IMR-90 (cell line): ENCODE data around the gene KLK13. TPM values are rescaled to one million over a fixed set of nuclear protein-coding genes. Genes with fewer than 3 reads are reported as not detected.

Source experiments
- ATAC-seq: fragments of 200-7000 bp; cut with Tn5 transposase; 2 replicates; pipeline ENCODE4 v1.9.1; 2020; ENCODE audit warnings: low read depth, mild to moderate bottlenecking, moderate library complexity
- BruUV-seq: library from RNA; stranded (reverse); fragments of 400-500 nt; replicated peaks from 2 replicates; lab custom pipeline; 2021; lab: Mats Ljungman, UMichigan
- CTCF ChIA-PET: fragments of 300-600 bp; formaldehyde crosslinking; extraction: SDS; loops from one replicate; lab custom pipeline; 2021; ENCODE audit warnings: antibody characterized with exemption; lab: Yijun Ruan, JAX
- POLR2A ChIA-PET: fragments of 300-600 bp; sonication (Branson Sonifier 250); formaldehyde crosslinking; loops from one replicate; lab custom pipeline; 2022; ENCODE audit warnings: antibody characterized with exemption; ENCODE audit not compliant: unreplicated experiment; lab: Charles Lee
- DNase-seq: peaks from one replicate; pipeline ENCODE4 v3.0.0; 2013
- H2AFZ ChIP-seq: replicated peaks from 2 replicates; pipeline ENCODE3; 2013; ENCODE audit warnings: low read length, mild to moderate bottlenecking; ENCODE audit not compliant: poor library complexity
- H2AK5ac ChIP-seq: 2 replicates; pipeline ENCODE4 v1.6.1; 2013; ENCODE audit warnings: low read depth, low read length, inconsistent platforms
- H2AK9ac ChIP-seq: replicated peaks from 2 replicates; pipeline ENCODE3; 2013; ENCODE audit warnings: mild to moderate bottlenecking, low read depth, low read length, moderate library complexity; ENCODE audit not compliant: poor library complexity
- H2BK120ac ChIP-seq: 2 replicates; pipeline ENCODE4 v1.6.1; 2013; ENCODE audit warnings: low read depth, low read length, inconsistent platforms
- H2BK15ac ChIP-seq: 3 replicates; pipeline ENCODE4 v1.6.1; 2013; ENCODE audit warnings: low read depth, low read length, inconsistent platforms
- H2BK20ac ChIP-seq: 2 replicates; pipeline ENCODE4 v1.6.1; 2013; ENCODE audit warnings: low read depth, mild to moderate bottlenecking, inconsistent platforms, low read length, moderate library complexity
- H2BK5ac ChIP-seq: 2 replicates; pipeline ENCODE4 v1.6.1; 2013; ENCODE audit warnings: mild to moderate bottlenecking, low read depth, low read length, inconsistent platforms; ENCODE audit not compliant: poor library complexity, severe bottlenecking
- H3K14ac ChIP-seq: replicated peaks from 2 replicates; pipeline ENCODE4 v1.6.1; 2013; ENCODE audit warnings: low read depth, low read length, inconsistent platforms
- H3K18ac ChIP-seq: 2 replicates; pipeline ENCODE4 v1.6.1; 2013; ENCODE audit warnings: low read depth, low read length, control low read depth
- H3K23ac ChIP-seq: 2 replicates; pipeline ENCODE4 v1.6.1; 2013; ENCODE audit warnings: low read depth, low read length, inconsistent platforms
- H3K27ac ChIP-seq: 2 replicates; pipeline ENCODE4 v1.5.1; 2013; ENCODE audit warnings: mild to moderate bottlenecking, control low read depth, low read length; ENCODE audit not compliant: insufficient read depth
- H3K27me3 ChIP-seq: 2 replicates; pipeline ENCODE4 v1.6.1; 2013; ENCODE audit warnings: low read length; ENCODE audit not compliant: control insufficient read depth, insufficient read depth
- H3K36me3 ChIP-seq: 2 replicates; pipeline ENCODE4 v1.6.1; 2013; ENCODE audit warnings: low read length, mixed read lengths; ENCODE audit not compliant: control insufficient read depth, insufficient read depth
- H3K4ac ChIP-seq: 2 replicates; pipeline ENCODE4 v1.6.1; 2013; ENCODE audit warnings: low read depth, low read length, inconsistent platforms
- H3K4me1 ChIP-seq: 2 replicates; pipeline ENCODE4 v1.6.1; 2013; ENCODE audit warnings: low read length, mixed read lengths; ENCODE audit not compliant: control insufficient read depth, insufficient read depth
- H3K4me2 ChIP-seq: 2 replicates; pipeline ENCODE4 v1.6.1; 2013; ENCODE audit warnings: low read depth, mild to moderate bottlenecking, control low read depth, low read length, moderate library complexity
- H3K4me3 ChIP-seq: 2 replicates; pipeline ENCODE4 v1.5.1; 2013; ENCODE audit warnings: low read depth, mild to moderate bottlenecking, control low read depth, low read length, moderate library complexity; ENCODE audit not compliant: insufficient read depth
- H3K56ac ChIP-seq: 2 replicates; pipeline ENCODE4 v1.6.1; 2013; ENCODE audit warnings: low read length, inconsistent platforms; ENCODE audit not compliant: insufficient read depth; ENCODE audit errors: extremely low read depth
- H3K79me1 ChIP-seq, 2 experiments: 2 replicates each; pipeline ENCODE4 v1.6.1; 2013; ENCODE audit warnings: low read length in 2 of 2, inconsistent platforms in 1 of 2, low read depth in 1 of 2
- H3K9ac ChIP-seq: 2 replicates; pipeline ENCODE4 v1.6.1; 2013; ENCODE audit warnings: low read depth, low read length, control low read depth
- H3K9me1 ChIP-seq: 2 replicates; pipeline ENCODE4 v1.6.1; 2013; ENCODE audit warnings: low read length, inconsistent platforms; ENCODE audit not compliant: insufficient read depth
- H3K9me3 ChIP-seq: 2 replicates; pipeline ENCODE4 v1.6.1; 2013; ENCODE audit warnings: low read length; ENCODE audit not compliant: control insufficient read depth, insufficient read depth
- H4K20me1 ChIP-seq: 2 replicates; pipeline ENCODE4 v1.6.1; 2013; ENCODE audit warnings: low read length, inconsistent platforms; ENCODE audit not compliant: insufficient read depth
- H4K5ac ChIP-seq: 2 replicates; pipeline ENCODE4 v1.6.1; 2013; ENCODE audit warnings: mild to moderate bottlenecking, low read depth, low read length, control low read depth
- H4K8ac ChIP-seq, 2 experiments: 2 replicates each; pipeline ENCODE4 v1.6.1; 2013; ENCODE audit warnings: low read depth in 2 of 2, low read length in 2 of 2, control low read depth in 1 of 2, inconsistent platforms in 1 of 2
- H4K91ac ChIP-seq: 2 replicates; pipeline ENCODE4 v1.6.1; 2013; ENCODE audit warnings: low read depth, low read length, inconsistent platforms; ENCODE audit not compliant: insufficient read depth
- MAFK ChIP-seq: IDR thresholded peaks from 2 replicates; pipeline ENCODE4 v1.6.1; 2012; ENCODE audit warnings: low read depth, low read length, improper control_type of control experiment
- NFE2L2 ChIP-seq: fragments of 150-350 bp; IDR thresholded peaks from 2 replicates; pipeline ENCODE4 v1.6.1; 2016; ENCODE audit warnings: low read depth, mild to moderate bottlenecking, low read length
- RFX5 ChIP-seq: IDR thresholded peaks from 2 replicates; pipeline ENCODE4 v1.8.0; 2012; ENCODE audit warnings: low read depth, mild to moderate bottlenecking, low read length, moderate library complexity
- USF2 ChIP-seq: fragments of 150-350 bp; IDR thresholded peaks from 2 replicates; pipeline ENCODE4 v1.6.1; 2017; ENCODE audit warnings: mild to moderate bottlenecking, antibody characterized with exemption, low read length, low read depth
- WGBS, 2 experiments: methylation state at CpG; one replicate each; pipeline versions ENCODE4 v1.1.5 to v1.1.7; 2013; ENCODE audit warnings: missing lambda C conversion rate in 2 of 2; ENCODE audit not compliant: insufficient read length in 1 of 2; ENCODE audit errors: extremely low coverage in 2 of 2; 5-methylcytosine and 5-hydroxymethylcytosine counted together
- dilution Hi-C: fragments of 300-500 bp; cut with HindIII; formaldehyde crosslinking; loops from one replicate; pipeline ENCODE4 v1.14.3; 2018; ENCODE audit warnings: low sequenced_read_pairs; ENCODE audit not compliant: unreplicated experiment
- in situ Hi-C: fragments of 300-500 bp; cut with MboI; formaldehyde crosslinking; loops from 3 replicates; pipeline ENCODE4 v1.14.3; 2019; ENCODE audit warnings: low sequenced_read_pairs, inconsistent platforms, mixed read lengths
- intact Hi-C: fragments of 100-400 bp; cut with micrococcal nuclease; formaldehyde crosslinking; loops from 2 replicates; pipeline ENCODE4 v1.10.0; 2022
- polyA plus RNA-seq, 3 experiments: library from polyadenylated mRNA; depleted of rRNA; stranded (reverse); fragments of >200 nt; gene quantifications; 2 replicates each; pipeline ENCODE4 v1.2.3, GENCODE V29; 2012; ENCODE audit warnings: low replicate concordance in 1 of 3
- total RNA-seq: library from RNA; depleted of rRNA; stranded (reverse); fragments of >200 nt; gene quantifications from 2 replicates; pipeline ENCODE4 v1.2.3, GENCODE V29; 2012

Gene KLK13
- total and polyA plus RNA-seq, 2 of the 4 experiments (the other 2 are of a cell fraction), result not detected

GRCh38 chr19:51018745-51019543 is 45.9 kb downstream of the KLK13 start:
- dilution Hi-C loops, result no loop called here
- ATAC-seq, result peak; percentile 14; the same call in 1 of the 2 replicates
- no peak overlapping the region for H3K56ac ChIP-seq
- H3K27me3 ChIP-seq, result peaks cover 19% of the 10 kb centered on the region
- no peaks in the 10 kb centered on the region for H3K79me1 ChIP-seq
- H3K4me3 ChIP-seq, result peak overlapping the region; percentile 4; the same call in 1 of the 2 replicates
- H2AK9ac ChIP-seq, result no peak overlapping the region
- H3K23ac ChIP-seq, result no peak overlapping the region
- in situ Hi-C loops, result no loop called here
- no peak overlapping the region for H3K18ac ChIP-seq
- no peak overlapping the region for H2BK15ac ChIP-seq
- no peak overlapping the region for H2BK120ac ChIP-seq
- H3K36me3 ChIP-seq, result no peaks in the 10 kb centered on the region
- H3K4me2 ChIP-seq, result peak overlapping the region; percentile 40; the same call in 1 of the 2 replicates
- no peak overlapping the region for H2BK20ac ChIP-seq
- H4K20me1 ChIP-seq, result no peaks in the 10 kb centered on the region
- peak overlapping the region; percentile 56 for H2AFZ ChIP-seq
- BruUV-seq, result no TSS peak
- intact Hi-C loops, result loop anchor here (10.0 kb wide), 1 partner anchor 664 kb away; no protein-coding TSS in a partner anchor
- no peaks in the 10 kb centered on the region for H3K9me1 ChIP-seq
- ChIA-PET CTCF (interaction anchor here (0.5 kb wide), 1 partner anchor 45 kb away, joined by 7 read pairs; no protein-coding TSS in a partner anchor), POLR2A (no interaction called here)
- H3K9me3 ChIP-seq, result no peaks in the 10 kb centered on the region; the same call in 1 of the 2 replicates
- H2AK5ac ChIP-seq, result no peak overlapping the region
- no peak overlapping the region for H2BK5ac ChIP-seq
- no peaks in the 10 kb centered on the region for H3K4me1 ChIP-seq
- no peak overlapping the region for H3K9ac ChIP-seq
- 0% methylated on average over 2 of the region's 68 CpGs; no CpG with 5 or more reads in 1 of the 2 experiments for WGBS, 2 experiments
- H4K91ac ChIP-seq, result no peak overlapping the region
- TF ChIP-seq MAFK (no peak), USF2 (no peak), RFX5 (no peak), NFE2L2 (no peak)
- H4K8ac ChIP-seq, result no peak overlapping the region
- H4K5ac ChIP-seq, result no peak overlapping the region
- no peak overlapping the region for H3K14ac ChIP-seq
- no peak overlapping the region for H3K4ac ChIP-seq
- no peak for DNase-seq
- no peak overlapping the region for H3K27ac ChIP-seq
